IMR-90 (cell line): ENCODE measurements around the gene SCGB2A2.

ENCODE experiments used
- POLR2A ChIP-seq: IDR thresholded peaks from 2 replicates; pipeline ENCODE4 v1.6.1; 2012; ENCODE audit warnings: mild to moderate bottlenecking, low read depth, low read length
- TF ChIP-seq, protein P1 (sequence below): conservative IDR thresholded peaks from 2 replicates; pipeline ENCODE4 v1.5.1; 2012; ENCODE audit warnings: mild to moderate bottlenecking, low read depth, low read length, improper control_type of control experiment

DNA sequence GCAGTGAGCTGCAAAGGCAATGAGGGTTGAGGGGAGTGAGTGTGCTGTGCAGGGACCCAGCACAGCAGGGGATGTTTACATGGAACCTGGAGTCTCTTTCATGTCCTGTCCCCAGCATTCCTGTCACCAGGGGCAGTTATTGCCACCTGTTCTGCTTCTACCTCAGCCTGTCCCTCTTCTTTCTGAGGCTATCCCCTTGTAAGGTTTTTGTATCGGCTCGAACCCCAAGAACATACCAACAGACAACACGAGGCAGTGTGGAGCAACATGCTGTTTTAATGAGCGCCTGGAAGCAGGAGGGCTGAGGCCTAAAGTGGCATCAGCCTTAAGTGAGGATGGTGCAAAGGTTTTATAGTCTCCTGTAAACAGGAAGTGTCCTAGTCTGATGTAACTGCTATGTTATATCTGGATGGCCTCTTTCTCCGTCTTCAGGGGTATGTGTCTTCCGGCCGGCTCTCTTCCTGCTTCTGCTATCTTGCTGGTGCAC is 3.9 kb downstream of the SCGB2A2 start:
- TF ChIP-seq, protein P1, sequence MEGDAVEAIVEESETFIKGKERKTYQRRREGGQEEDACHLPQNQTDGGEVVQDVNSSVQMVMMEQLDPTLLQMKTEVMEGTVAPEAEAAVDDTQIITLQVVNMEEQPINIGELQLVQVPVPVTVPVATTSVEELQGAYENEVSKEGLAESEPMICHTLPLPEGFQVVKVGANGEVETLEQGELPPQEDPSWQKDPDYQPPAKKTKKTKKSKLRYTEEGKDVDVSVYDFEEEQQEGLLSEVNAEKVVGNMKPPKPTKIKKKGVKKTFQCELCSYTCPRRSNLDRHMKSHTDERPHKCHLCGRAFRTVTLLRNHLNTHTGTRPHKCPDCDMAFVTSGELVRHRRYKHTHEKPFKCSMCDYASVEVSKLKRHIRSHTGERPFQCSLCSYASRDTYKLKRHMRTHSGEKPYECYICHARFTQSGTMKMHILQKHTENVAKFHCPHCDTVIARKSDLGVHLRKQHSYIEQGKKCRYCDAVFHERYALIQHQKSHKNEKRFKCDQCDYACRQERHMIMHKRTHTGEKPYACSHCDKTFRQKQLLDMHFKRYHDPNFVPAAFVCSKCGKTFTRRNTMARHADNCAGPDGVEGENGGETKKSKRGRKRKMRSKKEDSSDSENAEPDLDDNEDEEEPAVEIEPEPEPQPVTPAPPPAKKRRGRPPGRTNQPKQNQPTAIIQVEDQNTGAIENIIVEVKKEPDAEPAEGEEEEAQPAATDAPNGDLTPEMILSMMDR, result no peak
- no peak for TF ChIP-seq POLR2A
